WTC11 (cell line): ENCODE measurements around the gene HIVEP2. TPM values are rescaled to one million over a fixed set of nuclear protein-coding genes. Genes with fewer than 3 reads are reported as not detected.

Experiments used
- ATAC-seq: fragments of 200-7000 bp; cut with Tn5 transposase; 2 replicates; pipeline ENCODE4 v1.10.0; 2021; ENCODE audit warnings: mild to moderate bottlenecking, moderate library complexity
- CTCF ChIA-PET: fragments of 300-600 bp; sonication (Branson Sonifier 250); formaldehyde crosslinking; loops from one replicate; lab custom pipeline; 2021; ENCODE audit warnings: antibody characterized with exemption; lab: Charles Lee
- POLR2A ChIA-PET: fragments of 350-600 bp; sonication (Branson Sonifier 250); formaldehyde crosslinking; loops from one replicate; lab custom pipeline; 2021; ENCODE audit warnings: antibody characterized with exemption; lab: Charles Lee
- DNase-seq: peaks from one replicate; pipeline ENCODE4 v3.0.0; 2021; ENCODE audit warnings: low spot score
- H3K27ac Mint-ChIP-seq: 2 replicates; pipeline ENCODE4 v1.8.0; 2021; ENCODE audit warnings: mixed read lengths
- H3K27me3 Mint-ChIP-seq: 2 replicates; pipeline ENCODE4 v1.8.0; 2021; ENCODE audit warnings: low read depth, mild to moderate bottlenecking, moderate library complexity, mixed read lengths
- H3K36me3 Mint-ChIP-seq: 2 replicates; pipeline ENCODE4 v1.8.0; 2021; ENCODE audit warnings: mixed read lengths
- H3K4me1 Mint-ChIP-seq: 2 replicates; pipeline ENCODE4 v1.8.0; 2022; ENCODE audit warnings: mixed read lengths
- H3K4me3 Mint-ChIP-seq: 2 replicates; pipeline ENCODE4 v1.8.0; 2021; ENCODE audit warnings: mild to moderate bottlenecking, moderate library complexity, mixed read lengths
- H3K9me3 Mint-ChIP-seq: 2 replicates; pipeline ENCODE4 v1.8.0; 2021; ENCODE audit warnings: mixed read lengths
- AFF4 ChIP-seq: sonication (generic); formaldehyde crosslinking; IDR thresholded peaks from 2 replicates; pipeline ENCODE4 v1.8.1; 2023; ENCODE audit warnings: mild to moderate bottlenecking, missing genetic modification reagents, borderline replicate concordance
- AR ChIP-seq: fragments of 250-450 bp; sonication (Bioruptor Pico); IDR thresholded peaks from 2 replicates; pipeline ENCODE4 v1.9.0; 2021; ENCODE audit warnings: mild to moderate bottlenecking
- CREM ChIP-seq: sonication (generic); formaldehyde crosslinking; IDR thresholded peaks from 2 replicates; pipeline ENCODE4 v1.8.1; 2022; ENCODE audit warnings: mild to moderate bottlenecking, missing genetic modification reagents, moderate library complexity
- E2F4 ChIP-seq: sonication (generic); formaldehyde crosslinking; IDR thresholded peaks from 2 replicates; pipeline ENCODE4 v1.8.1; 2022; ENCODE audit warnings: low read depth, mild to moderate bottlenecking, moderate library complexity, missing genetic modification reagents, borderline replicate concordance
- E2F5 ChIP-seq: sonication (generic); formaldehyde crosslinking; IDR thresholded peaks from 2 replicates; pipeline ENCODE4 v1.8.1; 2022; ENCODE audit warnings: mild to moderate bottlenecking, moderate library complexity, missing genetic modification reagents
- ELF4 ChIP-seq: sonication (generic); formaldehyde crosslinking; IDR thresholded peaks from 2 replicates; pipeline ENCODE4 v1.8.1; 2022; ENCODE audit warnings: low read depth, mild to moderate bottlenecking, moderate library complexity, missing genetic modification reagents
- ERG ChIP-seq: fragments of 250-450 bp; sonication (Bioruptor Pico); IDR thresholded peaks from 2 replicates; pipeline ENCODE4 v1.8.0; 2021; ENCODE audit warnings: mild to moderate bottlenecking
- ESRRA ChIP-seq: sonication (generic); formaldehyde crosslinking; IDR thresholded peaks from 2 replicates; pipeline ENCODE4 v1.8.1; 2022; ENCODE audit warnings: mild to moderate bottlenecking, missing genetic modification reagents, borderline replicate concordance
- FOXP4 ChIP-seq: sonication (generic); formaldehyde crosslinking; IDR thresholded peaks from 2 replicates; pipeline ENCODE4 v1.8.0; 2022; ENCODE audit warnings: mild to moderate bottlenecking, missing genetic modification reagents
- IRF1 ChIP-seq: sonication (generic); formaldehyde crosslinking; IDR thresholded peaks from 2 replicates; pipeline ENCODE4 v1.8.0; 2023; ENCODE audit warnings: missing genetic modification reagents
- IRF2 ChIP-seq: sonication (generic); formaldehyde crosslinking; IDR thresholded peaks from 2 replicates; pipeline ENCODE4 v1.8.0; 2022; ENCODE audit warnings: low read depth, missing genetic modification reagents, borderline replicate concordance
- NR2C2 ChIP-seq: sonication (generic); formaldehyde crosslinking; IDR thresholded peaks from 2 replicates; pipeline ENCODE4 v1.8.0; 2022; ENCODE audit warnings: mild to moderate bottlenecking, missing genetic modification reagents
- RELA ChIP-seq: sonication (generic); formaldehyde crosslinking; IDR thresholded peaks from 2 replicates; pipeline ENCODE4 v1.8.1; 2022; ENCODE audit warnings: missing genetic modification reagents, mild to moderate bottlenecking, borderline replicate concordance
- USF1 ChIP-seq: sonication (generic); formaldehyde crosslinking; IDR thresholded peaks from 2 replicates; pipeline ENCODE4 v1.8.0; 2022; ENCODE audit warnings: mild to moderate bottlenecking, missing genetic modification reagents
- ZNF232 ChIP-seq: sonication (generic); formaldehyde crosslinking; IDR thresholded peaks from 2 replicates; pipeline ENCODE4 v1.8.0; 2022; ENCODE audit warnings: mild to moderate bottlenecking, missing genetic modification reagents
- ZNF532 ChIP-seq: fragments of 250-450 bp; sonication (Bioruptor Pico); IDR thresholded peaks from 2 replicates; pipeline ENCODE4 v1.9.0; 2021; ENCODE audit warnings: mild to moderate bottlenecking, borderline replicate concordance
- total RNA-seq: library from RNA; stranded (reverse); gene quantifications from 3 replicates; pipeline ENCODE4 v1.2.3, GENCODE V29; 2021

HIVEP2 gene
- total RNA-seq, 1 experiment from 2014 or later: 11.5 TPM

GRCh38 chr6:142708651-142709050 lies 236.3 kb downstream of the HIVEP2 start:
- CTCF ChIA-PET: no interaction called here
- Mint-ChIP-seq H3K27me3 (no peaks in the 10 kb centered on the region), H3K36me3 (no peaks in the 10 kb centered on the region), H3K27ac (no peak overlapping the region), H3K4me3 (no peak overlapping the region), H3K4me1 (no peaks in the 10 kb centered on the region), H3K9me3 (peaks cover 12% of the 10 kb centered on the region)
- no peak for TF ChIP-seq ERG (CRISPR knock-in tag)
- no peak for TF ChIP-seq ZNF532
- TF ChIP-seq FOXP4 (CRISPR knock-in tag): no peak
- TF ChIP-seq NR2C2: no peak
- no peak for TF ChIP-seq ELF4 (CRISPR knock-in tag)
- no peak for TF ChIP-seq AFF4 (CRISPR knock-in tag)
- TF ChIP-seq E2F5 (CRISPR knock-in tag): no peak
- no peak for TF ChIP-seq ESRRA (CRISPR knock-in tag)
- no peak for TF ChIP-seq USF1
- ATAC-seq: no peak
- POLR2A ChIA-PET: no interaction called here
- no peak for DNase-seq

- H3K27ac Mint-ChIP-seq: no peak overlapping the region
- H3K9me3 Mint-ChIP-seq: peaks cover 12% of the 10 kb centered on the region
- H3K4me3 Mint-ChIP-seq: no peak overlapping the region
- DNase-seq: no peak
- no peaks in the 10 kb centered on the region; the same call in 1 of the 2 replicates for H3K27me3 Mint-ChIP-seq
- ChIA-PET CTCF (interaction anchor here (1.3 kb wide), 1 partner anchor 9 kb away, joined by 5 read pairs; no protein-coding TSS in a partner anchor), POLR2A (no interaction called here)
- H3K36me3 Mint-ChIP-seq: no peaks in the 10 kb centered on the region
- H3K4me1 Mint-ChIP-seq: peaks cover 9% of the 10 kb centered on the region
- ATAC-seq: no peak
- TF ChIP-seq IRF1 (CRISPR knock-in tag) (no peak), RELA (CRISPR knock-in tag) (no peak), E2F4 (CRISPR knock-in tag) (no peak), ZNF232 (CRISPR knock-in tag) (no peak), CREM (no peak), IRF2 (no peak), AR (CRISPR knock-in tag) (no peak)
These were observed 237.7 kb downstream of the HIVEP2 start for GRCh38 chr6:142707255-142707654.
